Measurements from ENCODE around the gene MATR3. TPM values are rescaled to one million over a fixed set of nuclear protein-coding genes. Genes with fewer than 3 reads are reported as not detected.

The MATR3 gene
- total and polyA plus RNA-seq, 7 donors, result 60.8 to 272 (median 194) TPM

DNA sequence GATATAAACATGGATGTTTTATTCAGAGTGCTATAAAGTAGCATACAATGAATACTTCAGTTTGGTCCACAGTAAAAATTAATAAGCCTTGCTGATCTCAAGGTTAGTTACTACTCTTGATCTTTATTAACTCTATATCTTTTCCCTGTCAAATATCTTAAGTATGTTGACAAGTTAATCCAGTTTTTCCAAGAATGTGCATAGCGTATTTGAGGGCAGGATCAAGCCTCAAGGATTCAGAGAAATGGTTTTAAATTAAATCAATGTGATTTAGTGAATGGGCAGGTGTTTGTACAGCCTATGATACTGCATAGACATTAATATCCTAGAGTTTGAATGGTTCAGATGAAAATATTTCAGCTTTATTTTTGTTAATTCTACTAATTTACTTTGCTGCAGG lies 20.7 kb downstream of the MATR3 start:
- DNase-seq, result no peak
- Histone ChIP-seq H3K27me3 (no peaks in the 10 kb centered on the region), H3K4me1 (peaks cover 0 to 72% (median 48%) of the 10 kb centered on the region in 4 donors), H3K4me3 (no peak overlapping the region), H3K27ac (no peak overlapping the region), H3K36me3 (peaks cover 18 to 37% (median 29%) of the 10 kb centered on the region in 4 donors), H3K9me3 (no peaks in the 10 kb centered on the region)
- TF ChIP-seq POLR2A (IDR thresholded peaks at IDR 0.05) (no peak), CTCF (IDR thresholded peaks at IDR 0.05) (no peak), POLR2AphosphoS5 (IDR thresholded peaks at IDR 0.05) (no peak), EP300 (IDR thresholded peaks at IDR 0.05) (no peak)
- intact Hi-C loops (cut with DNase I), result no loop called here
- 91 to 93% methylated on average over 1 of the region's 1 CpG for WGBS, 2 donors

DNA sequence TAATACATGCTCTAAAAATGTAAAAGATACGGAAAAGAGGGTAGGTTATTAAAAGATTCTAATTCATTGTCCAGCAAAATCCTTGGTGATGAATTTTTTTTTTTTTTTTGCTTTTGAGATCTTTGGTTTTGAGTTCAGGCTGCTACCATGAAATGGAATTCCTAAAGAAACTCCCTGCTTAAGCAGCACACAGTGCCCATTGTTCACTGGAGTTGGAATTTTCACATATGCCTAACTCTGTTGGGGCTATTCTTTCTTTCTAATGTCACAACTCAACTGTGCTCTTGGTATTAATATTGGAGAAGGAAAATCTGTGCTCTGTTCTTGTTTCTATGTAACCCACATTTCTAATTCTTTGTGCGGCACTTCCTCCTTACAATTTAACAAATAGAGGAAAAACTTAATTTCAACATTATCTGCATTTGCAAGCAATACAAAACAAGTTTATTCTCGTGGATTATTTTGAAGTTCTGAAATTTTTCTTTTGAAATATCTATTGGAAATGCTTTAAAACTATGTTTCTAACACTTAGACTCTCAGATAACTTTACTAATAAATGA lies 21.6 kb downstream of the MATR3 start:
- no peak for DNase-seq

GRCh38 chr5:139335811-139336210 lies 42.3 kb downstream of the MATR3 start:
- Histone ChIP-seq H3K27me3 (no peaks in the 10 kb centered on the region), H3K27ac (no peak overlapping the region)

More for the DNA sequence above, 21.6 kb downstream of the MATR3 start:
- no peaks in the 10 kb centered on the region for H3K27me3 ChIP-seq
- 82 to 86% methylated on average over 3 of the region's 3 CpGs for WGBS, 2 donors
- no peaks in the 10 kb centered on the region for H3K9me3 ChIP-seq
- no peak overlapping the region for H3K27ac ChIP-seq
- H3K4me1 ChIP-seq, result peaks cover 0 to 63% (median 40%) of the 10 kb centered on the region in 4 donors
- TF ChIP-seq POLR2A (IDR thresholded peaks at IDR 0.05) (no peak), POLR2AphosphoS5 (IDR thresholded peaks at IDR 0.05) (no peak), CTCF (IDR thresholded peaks at IDR 0.05) (no peak), EP300 (IDR thresholded peaks at IDR 0.05) (no peak)
- peaks cover 21 to 45% (median 37%) of the 10 kb centered on the region in 4 donors for H3K36me3 ChIP-seq
- H3K4me3 ChIP-seq, result no peak overlapping the region
- intact Hi-C loops (cut with DNase I), result no loop called here

DNA sequence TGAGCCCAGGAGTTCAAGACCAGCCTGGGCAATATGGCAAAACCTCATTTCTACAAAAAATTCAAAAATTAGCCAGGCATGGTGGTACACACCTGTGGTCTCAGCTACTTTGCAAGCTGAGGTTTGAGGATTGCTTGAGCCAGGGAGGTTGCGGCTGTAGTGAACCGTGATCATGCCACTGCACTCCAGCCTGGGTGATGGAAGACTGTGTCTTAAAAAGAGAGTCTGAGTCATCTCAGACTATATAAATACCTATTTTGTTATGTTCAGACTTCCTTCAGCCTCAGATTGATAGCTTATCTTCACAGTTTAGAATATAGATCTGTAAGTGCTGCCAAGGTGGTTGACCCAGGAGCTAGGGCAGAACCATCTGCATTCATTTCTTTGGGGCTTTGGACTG lies 46.5 kb downstream of the MATR3 start:
- intact Hi-C loops (cut with DNase I), result loop anchor here (2.0 to 5.0 kb wide), 2 partner anchors 45 to 62 kb away; partner anchors contain the start of gene SPATA24

More at GRCh38 chr5:139335811-139336210, 42.3 kb downstream of the MATR3 start:
- peaks cover 0 to 2% (median under 1%) of the 10 kb centered on the region in 4 donors for H3K4me1 ChIP-seq
- H3K36me3 ChIP-seq, result peaks cover 3 to 27% (median 14%) of the 10 kb centered on the region in 4 donors
- no peak for TF ChIP-seq POLR2A (IDR thresholded peaks at IDR 0.05)
- no peak for TF ChIP-seq EP300 (IDR thresholded peaks at IDR 0.05)
- TF ChIP-seq POLR2AphosphoS5 (IDR thresholded peaks at IDR 0.05), result peak in 1 of 4 donors; percentile 27
- no peak for TF ChIP-seq CTCF (IDR thresholded peaks at IDR 0.05)
- no peak for DNase-seq
- WGBS, 2 donors, result 71 to 75% methylated on average over 6 of the region's 6 CpGs
- intact Hi-C loops (cut with DNase I), result no loop called here
- H3K4me3 ChIP-seq, result no peak overlapping the region
- no peaks in the 10 kb centered on the region for H3K9me3 ChIP-seq

More for the DNA sequence above, 46.5 kb downstream of the MATR3 start:
- no peak overlapping the region for H3K27ac ChIP-seq
- WGBS, 2 donors, result 75 to 85% methylated on average over 2 of the region's 2 CpGs
- no peaks in the 10 kb centered on the region for H3K27me3 ChIP-seq
- no peak overlapping the region for H3K4me3 ChIP-seq
- no peak for DNase-seq
- no peak for TF ChIP-seq CTCF (IDR thresholded peaks at IDR 0.05)
- no peak for TF ChIP-seq EP300 (IDR thresholded peaks at IDR 0.05)
- TF ChIP-seq POLR2AphosphoS5 (IDR thresholded peaks at IDR 0.05), result no peak
- no peak for TF ChIP-seq POLR2A (IDR thresholded peaks at IDR 0.05)
- H3K36me3 ChIP-seq, result no peaks in the 10 kb centered on the region
- H3K4me1 ChIP-seq, result peaks cover 0 to 36% (median 26%) of the 10 kb centered on the region in 4 donors
- no peaks in the 10 kb centered on the region for H3K9me3 ChIP-seq
